Endothelial cell of umbilical vein (primary cell): ENCODE measurements around the gene TTC9. TPM values are rescaled to one million over a fixed set of nuclear protein-coding genes. Genes with fewer than 3 reads are reported as not detected.

ENCODE experiments used
- BruUV-seq: library from RNA; stranded (reverse); fragments of 400-500 nt; replicated peaks from 2 replicates; lab custom pipeline; 2021; lab: Mats Ljungman, UMichigan
- CTCF ChIA-PET: fragments of 300-600, 350-600 bp; sonication (Branson Sonifier 250); formaldehyde crosslinking; loops from one replicate; lab custom pipeline; 2021; ENCODE audit warnings: antibody characterized with exemption, inconsistent platforms; lab: Charles Lee
- POLR2A ChIA-PET: fragments of 300-600, 350-600 bp; sonication (Branson Sonifier 250); formaldehyde crosslinking; loops from one replicate; lab custom pipeline; 2021; ENCODE audit warnings: antibody characterized with exemption, inconsistent platforms; lab: Charles Lee
- DNase-seq: peaks from one replicate; pipeline ENCODE4 v3.0.0-alpha.2; 2011; ENCODE audit warnings: low read depth, low spot score
- FAIRE-seq: peaks from 2 replicates; lab custom pipeline; 2011; peaks lifted over from hg19 to GRCh38; lab: Jason Lieb, UNC
- H2AFZ ChIP-seq: 2 replicates; pipeline ENCODE4 v1.6.0; 2012; ENCODE audit warnings: low read depth, low read length, control low read depth, inconsistent platforms
- H3K27ac ChIP-seq: 2 replicates; pipeline ENCODE4 v1.5.1; 2011; ENCODE audit warnings: low read depth, mild to moderate bottlenecking, control low read depth, low read length, moderate library complexity; ENCODE audit not compliant: insufficient read depth
- H3K27me3 ChIP-seq, 2 experiments: 2 replicates each; pipeline versions ENCODE4 v1.6.0 to v1.6.1; 2011; ENCODE audit warnings: low read length in 2 of 2, mixed read lengths in 1 of 2; ENCODE audit not compliant: control insufficient read depth in 2 of 2, insufficient read depth in 2 of 2
- H3K36me3 ChIP-seq, 2 experiments: 2 replicates in 1 of 2; 3 replicates in 1 of 2; pipeline ENCODE4 v1.5.1; 2011; ENCODE audit warnings: low read length in 2 of 2, mild to moderate bottlenecking in 1 of 2, moderate library complexity in 1 of 2; ENCODE audit not compliant: control insufficient read depth in 2 of 2, insufficient read depth in 2 of 2; ENCODE audit errors: extremely low read depth in 1 of 2
- H3K4me1 ChIP-seq: 3 replicates; pipeline ENCODE4 v1.5.1; 2011; ENCODE audit warnings: mild to moderate bottlenecking, low read length; ENCODE audit not compliant: control insufficient read depth, insufficient read depth; ENCODE audit errors: extremely low read depth
- H3K4me2 ChIP-seq: 2 replicates; pipeline ENCODE4 v1.6.1; 2011; ENCODE audit warnings: low read length, control low read depth, mixed read lengths; ENCODE audit not compliant: insufficient read depth
- H3K4me3 ChIP-seq, 3 experiments: fragments of 200-600 bp in 1 of 3; sonication (generic), shearing (Covaris generic) in 1 of 3; replicated peaks in 1 of 3; 2 replicates each; pipeline ENCODE4 v1.5.1; 2011 to 2016; ENCODE audit warnings: control low read depth in 3 of 3, low read length in 3 of 3, mild to moderate bottlenecking in 2 of 3, inconsistent platforms in 1 of 3, low read depth in 1 of 3, moderate library complexity in 1 of 3; ENCODE audit not compliant: insufficient read depth in 1 of 3
- H3K79me2 ChIP-seq: 2 replicates; pipeline ENCODE4 v1.6.0; 2012; ENCODE audit warnings: low read length, inconsistent platforms; ENCODE audit not compliant: control insufficient read depth, insufficient read depth
- H3K9ac ChIP-seq: replicated peaks from 2 replicates; pipeline ENCODE3; 2011; ENCODE audit warnings: low read length, control low read depth; ENCODE audit not compliant: insufficient read depth; ENCODE audit errors: extremely low read depth
- H3K9me1 ChIP-seq: replicated peaks from 3 replicates; pipeline ENCODE4 v1.6.0; 2011; ENCODE audit warnings: mild to moderate bottlenecking, low read length; ENCODE audit not compliant: control insufficient read depth, insufficient read depth; ENCODE audit errors: extremely low read depth
- H3K9me3 ChIP-seq: replicated peaks from 2 replicates; pipeline ENCODE4 v1.5.1; 2012; ENCODE audit warnings: low read length, inconsistent platforms; ENCODE audit not compliant: control insufficient read depth, insufficient read depth
- H4K20me1 ChIP-seq: replicated peaks from 2 replicates; pipeline ENCODE3; 2011; ENCODE audit warnings: mild to moderate bottlenecking, low read length; ENCODE audit not compliant: control insufficient read depth, insufficient read depth; ENCODE audit errors: extremely low read depth
- CTCF ChIP-seq, 2 donors: IDR thresholded peaks; 1 replicate in 1 of 2; 2 replicates in 1 of 2; pipeline ENCODE4 v1.5.1; 2011; ENCODE audit warnings: low read length in 2 of 2, mild to moderate bottlenecking in 2 of 2, moderate library complexity in 2 of 2, control low read depth in 1 of 2, inconsistent platforms in 1 of 2, low read depth in 1 of 2; ENCODE audit not compliant: insufficient read depth in 1 of 2; ENCODE audit errors: extremely low read depth in 1 of 2
- EZH2 ChIP-seq: IDR thresholded peaks from 2 replicates; pipeline ENCODE4 v1.6.1; 2012; ENCODE audit warnings: borderline replicate concordance, low read depth, mild to moderate bottlenecking, moderate library complexity, low read length, inconsistent platforms; ENCODE audit not compliant: severe bottlenecking
- FOS ChIP-seq: IDR thresholded peaks from 2 replicates; pipeline ENCODE4 v1.6.1; 2011; ENCODE audit warnings: mild to moderate bottlenecking, low read length, moderate library complexity, borderline replicate concordance; ENCODE audit not compliant: insufficient read depth
- GATA2 ChIP-seq: IDR thresholded peaks from 2 replicates; pipeline ENCODE4 v1.7.0; 2011; ENCODE audit warnings: low read depth, mild to moderate bottlenecking, moderate library complexity, mixed read lengths, low read length; ENCODE audit not compliant: insufficient read length, insufficient read depth
- JUN ChIP-seq: IDR thresholded peaks from 2 replicates; pipeline ENCODE4 v1.6.1; 2011; ENCODE audit warnings: borderline replicate concordance, low read depth; ENCODE audit not compliant: insufficient read length, insufficient read depth
- MAX ChIP-seq: IDR thresholded peaks from 2 replicates; pipeline ENCODE4 v1.6.1; 2011; ENCODE audit not compliant: insufficient read depth, insufficient read length
- MYC ChIP-seq: IDR thresholded peaks from one replicate; pipeline ENCODE4 v1.6.1; 2011; ENCODE audit warnings: mild to moderate bottlenecking, low read depth, low read length
- POLR2A ChIP-seq: IDR thresholded peaks from 2 replicates; pipeline ENCODE4 v1.6.1; 2012; ENCODE audit warnings: low read depth, mild to moderate bottlenecking, control low read depth, low read length
- POLR2AphosphoS5 ChIP-seq: IDR thresholded peaks from 2 replicates; pipeline ENCODE4 v1.6.1; 2012; ENCODE audit warnings: low read depth, mild to moderate bottlenecking, control low read depth, low read length, moderate library complexity; ENCODE audit not compliant: insufficient read depth
- dilution Hi-C: fragments of 300-500 bp; cut with MboI; formaldehyde crosslinking; loops from one replicate; pipeline ENCODE4 v1.15.0; 2019; ENCODE audit warnings: low sequenced_read_pairs; ENCODE audit not compliant: extremely low pct_ligation_motif_present
- intact Hi-C: fragments of 100-400 bp; cut with micrococcal nuclease; formaldehyde crosslinking; loops from one replicate; pipeline ENCODE4 v1.10.0; 2022
- polyA plus RNA-seq, 4 experiments: library from polyadenylated mRNA; depleted of rRNA in 3 of 4; stranded (reverse) in 3 of 4; unstranded in 1 of 4; fragments of >200 nt; gene quantifications; 2 replicates each; pipeline versions ENCODE4 v1.2.1 to v1.2.3, GENCODE V29; 2011 to 2012; ENCODE audit warnings: missing spikeins in 1 of 4
- total RNA-seq: library from RNA; stranded (reverse); gene quantifications from 2 replicates; pipeline ENCODE4 v1.2.3, GENCODE V29; 2021

TTC9 gene
- total and polyA plus RNA-seq, 2 donors (not counting 3 experiments of a cell fraction or from before 2014, with no cell fraction given), result 0.06 TPM; not detected in 1

GRCh38 chr14:70663707-70664179 is 22.0 kb downstream of the TTC9 start:
- Histone ChIP-seq H4K20me1 (no peaks in the 10 kb centered on the region), H3K36me3 (no peaks in the 10 kb centered on the region), H2AFZ (no peak overlapping the region), H3K9me3 (no peaks in the 10 kb centered on the region), H3K4me2 (no peak overlapping the region), H3K4me3 (no peak overlapping the region), H3K79me2 (no peaks in the 10 kb centered on the region), H3K9ac (no peak overlapping the region), H3K27me3 (no peaks in the 10 kb centered on the region), H3K9me1 (no peaks in the 10 kb centered on the region), H3K27ac (no peak overlapping the region), H3K4me1 (no peaks in the 10 kb centered on the region)
- intact Hi-C loops, result no loop called here
- no TSS peak for BruUV-seq
- TF ChIP-seq JUN (no peak), CTCF (IDR thresholded peaks at IDR 0.05; ENCODE audit: extremely low read depth in 1 of 2, insufficient read depth in 1 of 2, low read depth in 1 of 2, low read length in 2 of 2) (no peak)
- dilution Hi-C loops, result no loop called here
- ChIA-PET CTCF (no interaction called here), POLR2A (no interaction called here)
- FAIRE-seq (no peak), DNase-seq (no peak)

GRCh38 chr14:70664698-70665447 is 23.2 kb downstream of the TTC9 start:
- Histone ChIP-seq H3K9me3 (no peaks in the 10 kb centered on the region), H4K20me1 (no peaks in the 10 kb centered on the region), H3K27ac (no peak overlapping the region), H3K9ac (no peak overlapping the region), H3K36me3 (no peaks in the 10 kb centered on the region), H3K4me1 (no peaks in the 10 kb centered on the region), H2AFZ (no peak overlapping the region), H3K79me2 (no peaks in the 10 kb centered on the region), H3K4me3 (no peak overlapping the region), H3K9me1 (no peaks in the 10 kb centered on the region), H3K4me2 (no peak overlapping the region), H3K27me3 (no peaks in the 10 kb centered on the region)
- ChIA-PET CTCF (no interaction called here), POLR2A (no interaction called here)
- dilution Hi-C loops (no loop called here), intact Hi-C loops (no loop called here)
- TF ChIP-seq MAX (no peak), GATA2 (no peak), CTCF (IDR thresholded peaks at IDR 0.05; ENCODE audit: extremely low read depth in 1 of 2, insufficient read depth in 1 of 2, low read depth in 1 of 2, low read length in 2 of 2) (no peak), POLR2A (no peak), JUN (no peak), FOS (no peak), EZH2 (no peak), POLR2AphosphoS5 (no peak), MYC (no peak)
- FAIRE-seq, result no peak
- no peak for DNase-seq
- no TSS peak for BruUV-seq
